Measurements from ENCODE around the gene DVL1. TPM values are rescaled to one million over a fixed set of nuclear protein-coding genes. Genes with fewer than 3 reads are reported as not detected.
"Not testable (repeated sequence)": the region's sequence is repeated elsewhere in the genome, so short reads cannot be mapped to it uniquely, and the experiment has no call there.

Gene DVL1
- total RNA-seq, 1 experiment from 2014 or later, result 83.9 TPM

- intact Hi-C loops (cut with micrococcal nuclease; ENCODE audit: unreplicated experiment), result no loop called here
- H3K4me1 Mint-ChIP-seq (ENCODE audit: low read depth, unreplicated experiment), result peaks cover 27% of the 10 kb centered on the region
- TF ChIP-seq CTCF (IDR thresholded peaks at IDR 0.05; ENCODE audit: unreplicated experiment), result no peak
- H3K4me3 Mint-ChIP-seq (ENCODE audit: low read depth, unreplicated experiment), result peak overlapping the region; percentile 19
- CTCF ChIA-PET, result no interaction called here
- H3K36me3 Mint-ChIP-seq (ENCODE audit: insufficient read depth, unreplicated experiment), result peaks cover 77% of the 10 kb centered on the region
- DNase-seq, result no peak
- no peaks in the 10 kb centered on the region for H3K9me3 Mint-ChIP-seq (ENCODE audit: low read depth, unreplicated experiment)
- no peaks in the 10 kb centered on the region for H3K27me3 Mint-ChIP-seq (ENCODE audit: unreplicated experiment)
- peak overlapping the region; percentile 54 for H3K27ac Mint-ChIP-seq (ENCODE audit: unreplicated experiment)
- no TSS peak for BruUV-seq (replicated peaks)
These were observed 30.2 kb downstream of the DVL1 start for GRCh38 chr1:1318777-1319645.

GRCh38 chr1:1318131-1318652, 31.0 kb downstream of the DVL1 start:
- TF ChIP-seq CTCF (IDR thresholded peaks at IDR 0.05; ENCODE audit: unreplicated experiment), result no peak
- H3K36me3 Mint-ChIP-seq (ENCODE audit: insufficient read depth, unreplicated experiment), result peaks cover 75% of the 10 kb centered on the region
- H3K4me3 Mint-ChIP-seq (ENCODE audit: low read depth, unreplicated experiment), result no peak overlapping the region
- intact Hi-C loops (cut with micrococcal nuclease; ENCODE audit: unreplicated experiment), result no loop called here
- H3K4me1 Mint-ChIP-seq (ENCODE audit: low read depth, unreplicated experiment), result peaks cover 19% of the 10 kb centered on the region
- DNase-seq, result peak; percentile 73
- no peaks in the 10 kb centered on the region for H3K27me3 Mint-ChIP-seq (ENCODE audit: unreplicated experiment)
- CTCF ChIA-PET, result interaction anchor here (0.7 kb wide), 1 partner anchor 380 kb away, joined by 5 read pairs; no protein-coding TSS in a partner anchor
- BruUV-seq (replicated peaks), result TSS peak; percentile 14
- H3K27ac Mint-ChIP-seq (ENCODE audit: unreplicated experiment), result no peak overlapping the region
- no peaks in the 10 kb centered on the region for H3K9me3 Mint-ChIP-seq (ENCODE audit: low read depth, unreplicated experiment)

- no peak overlapping the region for H3K4me3 Mint-ChIP-seq (ENCODE audit: low read depth, unreplicated experiment)
- H3K27ac Mint-ChIP-seq (ENCODE audit: unreplicated experiment), result no peak overlapping the region
- intact Hi-C loops (cut with micrococcal nuclease; ENCODE audit: unreplicated experiment), result no loop called here
- no peak for TF ChIP-seq CTCF (IDR thresholded peaks at IDR 0.05; ENCODE audit: unreplicated experiment)
- H3K4me1 Mint-ChIP-seq (ENCODE audit: low read depth, unreplicated experiment), result peaks cover 11% of the 10 kb centered on the region
- BruUV-seq (replicated peaks), result TSS peak; percentile 57
- DNase-seq, result no peak
- CTCF ChIA-PET, result no interaction called here
- H3K36me3 Mint-ChIP-seq (ENCODE audit: insufficient read depth, unreplicated experiment), result peaks cover 74% of the 10 kb centered on the region
- no peaks in the 10 kb centered on the region for H3K27me3 Mint-ChIP-seq (ENCODE audit: unreplicated experiment)
- no peaks in the 10 kb centered on the region for H3K9me3 Mint-ChIP-seq (ENCODE audit: low read depth, unreplicated experiment)
These were observed 31.8 kb downstream of the DVL1 start for GRCh38 chr1:1317420-1317819.

- H3K4me1 Mint-ChIP-seq (ENCODE audit: low read depth, unreplicated experiment); H3K4me3 Mint-ChIP-seq (ENCODE audit: low read depth, unreplicated experiment); H3K9me3 Mint-ChIP-seq (ENCODE audit: low read depth, unreplicated experiment); BruUV-seq (replicated peaks); H3K27me3 Mint-ChIP-seq (ENCODE audit: unreplicated experiment); H3K27ac Mint-ChIP-seq (ENCODE audit: unreplicated experiment); DNase-seq; intact Hi-C loops (cut with micrococcal nuclease; ENCODE audit: unreplicated experiment); CTCF ChIA-PET: not testable (repeated sequence)
- peaks cover 75% of the 10 kb centered on the region for H3K36me3 Mint-ChIP-seq (ENCODE audit: insufficient read depth, unreplicated experiment)
These were observed 33.0 kb downstream of the DVL1 start for GRCh38 chr1:1316199-1316598.
